Epithelial cell of prostate (primary cell): ENCODE results near the gene PCDHB1.
A peak's percentile ranks its signal among the peaks of the same experiment; 100 is the strongest.
"Not testable (repeated sequence)": the region's sequence is repeated elsewhere in the genome, so short reads cannot be mapped to it uniquely, and the experiment has no call there.

ENCODE experiments used
- DNase-seq: peaks from one replicate; pipeline ENCODE4 v3.0.0-alpha.2; 2011; ENCODE audit warnings: low read depth, low spot score
- H3K27ac ChIP-seq: fragments of 450-650 bp; 2 replicates; pipeline ENCODE4 v1.5.1; 2017; ENCODE audit warnings: mild to moderate bottlenecking

Gene PCDHB1

GRCh38 chr5:141042555-141042954 lies 8.6 kb upstream of the PCDHB1 start:
- no peak for DNase-seq
- H3K27ac ChIP-seq = no peak overlapping the region

GRCh38 chr5:141051521-141051866 lies 320 bp downstream of the PCDHB1 start:
- no peak for DNase-seq
- no peak overlapping the region for H3K27ac ChIP-seq

- H3K27ac ChIP-seq = no peak overlapping the region
- DNase-seq = no peak
Measured at GRCh38 chr5:141077826-141078225, 26.7 kb downstream of the PCDHB1 start.

- DNase-seq = no peak
- no peak overlapping the region for H3K27ac ChIP-seq
Measured at GRCh38 chr5:141082228-141082627, 31.1 kb downstream of the PCDHB1 start.

- DNase-seq = peak; percentile 14
- no peak overlapping the region for H3K27ac ChIP-seq
Measured at GRCh38 chr5:141084487-141084989, 33.4 kb downstream of the PCDHB1 start.

- no peak within 1 kb of the TSS for H3K27ac ChIP-seq
- no peak for DNase-seq
Measured at GRCh38 chr5:141094481-141095262, 43.5 kb downstream of the PCDHB1 start, which contains the start of gene PCDHB2. PCDHB2 (plus strand) TSS chr5:141094615; CDS start chr5:141094791, 176 bp downstream.

GRCh38 chr5:141095263-141095641 lies 44.1 kb downstream of the PCDHB1 start:
- H3K27ac ChIP-seq = no peak overlapping the region
- DNase-seq = no peak

- H3K27ac ChIP-seq, DNase-seq: not testable (repeated sequence)
Measured at GRCh38 chr5:141096181-141096580, 45.0 kb downstream of the PCDHB1 start.

GRCh38 chr5:141096586-141096985 lies 45.4 kb downstream of the PCDHB1 start:
- not testable (repeated sequence) for H3K27ac ChIP-seq, DNase-seq

- no peak for DNase-seq
- H3K27ac ChIP-seq = no peak within 1 kb of the TSS
Measured at GRCh38 chr5:141100243-141100805, 49.1 kb downstream of the PCDHB1 start, which contains the start of gene PCDHB3. PCDHB3 (plus strand) TSS chr5:141100473; CDS start chr5:141100650, 177 bp downstream.

- H3K27ac ChIP-seq = no peak overlapping the region
- DNase-seq = no peak
Measured at GRCh38 chr5:141101059-141101458, 49.9 kb downstream of the PCDHB1 start.

GRCh38 chr5:141102070-141102469 lies 50.9 kb downstream of the PCDHB1 start:
- not testable (repeated sequence) for DNase-seq, H3K27ac ChIP-seq

GRCh38 chr5:141102471-141102870 lies 51.3 kb downstream of the PCDHB1 start:
- not testable (repeated sequence) for H3K27ac ChIP-seq, DNase-seq

GRCh38 chr5:141105350-141105749 lies 54.2 kb downstream of the PCDHB1 start:
- H3K27ac ChIP-seq = no peak overlapping the region
- DNase-seq = no peak
